ENCODE measurements around the gene CLDN22.
"Not testable (repeated sequence)": the region's sequence is repeated elsewhere in the genome, so short reads cannot be mapped to it uniquely, and the experiment has no call there.

Gene CLDN22

GRCh38 chr4:183347146-183347545 is 27.1 kb upstream of the CLDN22 start:
- no peak for DNase-seq (ENCODE audit: low read depth in 2 of 2)

DNA sequence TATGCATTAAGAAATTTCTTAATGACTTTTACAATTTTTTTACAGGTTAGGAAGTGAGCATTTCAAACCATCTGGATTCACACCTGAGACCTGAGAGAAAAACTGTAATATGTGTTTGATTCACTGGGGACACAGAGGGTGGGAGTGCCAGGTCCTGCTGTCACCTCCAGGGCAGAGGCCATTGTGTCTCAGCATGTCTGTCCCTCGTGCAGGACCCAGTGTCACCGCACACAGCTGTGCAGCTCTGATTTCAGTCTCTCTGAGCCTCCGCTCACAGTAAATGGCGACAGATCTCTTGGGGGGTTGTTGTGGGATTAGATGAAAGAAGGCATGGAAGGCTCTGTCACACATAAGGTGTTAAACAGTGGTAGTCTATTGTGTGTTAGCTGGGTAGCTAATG is 25.2 kb upstream of the CLDN22 start:
- DNase-seq (ENCODE audit: low read depth in 2 of 2): no peak

DNA sequence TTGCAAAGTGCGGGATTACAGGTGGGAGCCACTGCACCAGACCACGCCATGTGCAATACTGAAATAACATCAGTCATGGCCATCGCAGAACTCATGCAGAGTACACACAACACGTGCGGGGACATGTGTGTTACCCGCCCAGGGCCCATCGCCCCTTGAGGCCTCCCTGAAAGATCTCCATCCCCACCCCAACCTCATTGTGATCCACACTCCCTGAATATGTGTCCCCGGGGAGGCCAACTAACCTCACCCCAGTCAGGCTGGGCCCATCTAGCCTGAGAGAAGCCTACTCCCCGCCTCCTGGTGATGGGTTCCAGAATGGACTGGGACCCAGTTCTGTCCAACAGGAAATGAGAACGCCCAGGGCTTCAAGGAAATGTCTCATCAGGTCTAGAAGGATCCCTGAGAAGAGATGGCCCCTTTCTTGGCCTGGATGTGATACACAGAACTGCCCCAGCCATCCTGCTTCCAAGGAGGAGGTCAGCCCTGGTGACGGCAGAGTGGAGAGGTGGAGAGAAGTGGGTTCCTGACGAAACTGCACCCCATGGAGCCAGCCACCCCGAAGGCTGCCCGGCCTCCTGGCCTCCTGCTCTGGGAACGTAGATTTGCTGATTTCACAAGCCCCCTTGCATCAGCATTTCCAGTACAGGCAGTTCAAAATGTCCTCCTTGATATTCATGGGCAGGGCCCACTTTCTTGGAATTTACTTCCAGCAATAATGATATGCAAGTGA is 24.6 kb upstream of the CLDN22 start:
- no peak for DNase-seq (ENCODE audit: low read depth in 2 of 2)

DNA sequence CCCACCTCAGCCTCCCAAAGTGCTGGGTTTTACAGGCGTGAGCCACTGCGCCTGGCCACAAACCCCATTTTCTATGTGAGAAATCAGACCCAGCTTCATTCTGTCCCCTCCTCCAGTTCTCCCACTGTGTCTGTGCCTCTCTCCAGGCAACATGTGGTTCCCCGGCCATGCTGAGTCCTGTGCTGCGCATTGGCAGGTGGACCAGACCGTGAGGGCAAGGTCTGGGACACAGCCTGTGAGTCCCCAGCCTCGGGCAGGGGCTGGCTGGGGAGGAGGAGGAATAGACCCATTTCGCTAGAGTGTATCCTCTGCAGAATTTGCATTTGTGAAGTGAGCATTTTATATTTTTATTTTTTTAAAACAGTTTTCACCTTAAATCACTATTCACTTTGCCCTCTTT is 23.7 kb upstream of the CLDN22 start:
- no peak for DNase-seq (ENCODE audit: low read depth in 2 of 2)

GRCh38 chr4:183342541-183343533 is 22.8 kb upstream of the CLDN22 start:
- DNase-seq (ENCODE audit: low read depth in 2 of 2): no peak

GRCh38 chr4:183337833-183338232 is 17.8 kb upstream of the CLDN22 start:
- no peak for DNase-seq (ENCODE audit: low read depth in 2 of 2)

GRCh38 chr4:183337349-183337748 is 17.3 kb upstream of the CLDN22 start:
- no peak for DNase-seq (ENCODE audit: low read depth in 2 of 2)

- no peak for DNase-seq (ENCODE audit: low read depth in 2 of 2)
Observed at GRCh38 chr4:183335369-183335940, 15.4 kb upstream of the CLDN22 start.

DNA sequence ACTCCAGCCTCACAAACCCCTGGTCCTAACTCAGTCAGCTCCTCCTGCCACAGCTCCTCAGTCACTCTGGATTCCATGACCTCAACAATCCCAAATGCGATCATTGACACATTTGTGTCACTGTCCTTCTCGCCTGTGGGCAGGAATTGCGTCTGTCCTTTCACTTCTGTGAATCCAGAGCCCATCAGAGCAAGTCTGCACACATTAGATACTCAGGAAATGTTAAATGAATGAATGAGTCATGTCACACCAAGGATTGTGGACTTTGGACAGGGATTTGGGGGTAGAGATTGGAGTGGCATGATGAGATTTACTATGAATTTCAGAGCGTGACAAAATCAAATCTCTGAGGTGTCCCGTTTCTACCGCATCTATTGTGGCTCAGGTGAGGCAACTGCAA is 13.9 kb upstream of the CLDN22 start:
- DNase-seq (ENCODE audit: low read depth in 2 of 2): no peak

DNA sequence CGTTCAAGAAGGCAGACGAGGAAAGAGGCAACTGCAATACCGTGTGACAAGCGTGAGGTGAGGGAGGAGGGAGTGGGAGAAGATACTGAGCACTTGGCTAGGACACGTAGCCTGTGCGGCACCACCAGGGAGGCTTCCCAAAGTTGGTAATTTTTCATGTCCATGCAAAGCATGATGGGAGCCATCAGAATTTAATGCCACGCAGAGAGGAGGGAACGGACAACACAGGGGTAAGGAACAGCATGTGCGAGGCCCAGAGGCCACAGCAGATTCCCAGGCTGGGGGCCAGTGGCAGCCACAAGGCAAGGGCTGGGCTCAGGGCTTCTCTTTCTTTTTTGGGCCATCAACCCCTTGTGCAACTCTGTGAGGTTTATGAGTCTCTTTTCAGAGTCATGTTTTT is 13.1 kb upstream of the CLDN22 start:
- no peak for DNase-seq (ENCODE audit: low read depth in 2 of 2)

- no peak for DNase-seq (ENCODE audit: low read depth in 2 of 2)
Observed at GRCh38 chr4:183332447-183332846, 12.4 kb upstream of the CLDN22 start.

- DNase-seq (ENCODE audit: low read depth in 2 of 2): no peak
Observed at GRCh38 chr4:183330841-183331240, 10.8 kb upstream of the CLDN22 start.

GRCh38 chr4:183329954-183330742 is 10.1 kb upstream of the CLDN22 start:
- DNase-seq (ENCODE audit: low read depth in 2 of 2): no peak

DNA sequence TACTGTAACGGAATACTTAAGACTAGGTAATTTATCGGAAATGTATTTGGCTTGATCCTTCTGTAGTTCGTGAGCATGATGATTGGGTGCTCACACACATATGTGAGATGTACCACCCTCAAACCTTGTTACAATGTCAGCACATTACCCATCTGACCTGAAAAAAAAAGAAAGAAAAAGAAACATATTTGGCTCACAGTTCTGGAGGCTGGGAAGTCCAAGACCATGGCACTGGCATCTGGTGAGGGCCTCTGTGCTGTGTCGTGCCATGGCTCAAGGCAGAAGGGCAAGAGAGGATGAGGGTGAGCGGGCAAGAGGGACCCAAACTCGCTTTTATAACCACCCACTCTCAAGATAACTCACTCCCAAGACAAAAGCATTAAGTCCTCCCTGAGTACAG is 9.2 kb upstream of the CLDN22 start:
- no peak for DNase-seq (ENCODE audit: low read depth in 2 of 2)

DNA sequence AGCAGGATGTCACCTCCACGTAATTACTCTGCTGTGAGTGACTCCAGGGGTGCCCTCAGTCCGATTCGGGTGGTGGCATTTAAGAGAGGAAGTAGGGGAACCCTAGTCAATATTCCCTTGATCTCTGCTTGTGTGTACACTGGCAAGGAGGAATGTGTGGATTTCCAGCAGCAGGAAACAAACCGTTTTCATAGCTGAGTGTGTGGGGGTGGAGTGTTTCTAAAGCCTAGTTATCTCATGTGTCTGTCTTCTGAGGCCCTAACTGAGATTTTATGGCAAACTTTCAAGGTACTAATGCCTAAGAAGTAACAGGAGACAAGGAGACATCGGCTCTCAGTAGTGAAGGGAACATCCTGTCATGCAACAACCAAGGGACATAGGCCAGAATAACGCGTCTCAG is 8.8 kb upstream of the CLDN22 start:
- no peak for DNase-seq (ENCODE audit: low read depth in 2 of 2)

DNA sequence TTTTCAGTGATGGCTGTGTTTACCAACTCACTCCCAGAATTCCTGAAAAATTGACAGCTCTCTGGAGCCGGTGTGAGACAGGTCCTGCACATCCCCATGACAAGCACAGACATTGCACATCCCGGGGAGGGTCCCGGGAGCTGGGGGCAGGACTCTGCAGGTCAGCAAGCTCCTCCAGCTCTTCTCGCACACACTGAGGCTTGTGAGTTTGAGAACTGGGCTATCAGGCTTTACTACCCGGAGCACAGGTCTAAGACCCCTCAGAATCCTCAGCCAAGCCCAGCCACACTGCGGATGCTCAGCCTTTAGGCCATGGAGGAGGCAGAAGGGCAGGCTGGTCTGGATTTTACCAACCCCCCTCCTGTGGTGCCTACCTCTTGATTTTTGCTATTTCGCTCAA is 7.8 kb upstream of the CLDN22 start:
- no peak for DNase-seq (ENCODE audit: low read depth in 2 of 2)

DNA sequence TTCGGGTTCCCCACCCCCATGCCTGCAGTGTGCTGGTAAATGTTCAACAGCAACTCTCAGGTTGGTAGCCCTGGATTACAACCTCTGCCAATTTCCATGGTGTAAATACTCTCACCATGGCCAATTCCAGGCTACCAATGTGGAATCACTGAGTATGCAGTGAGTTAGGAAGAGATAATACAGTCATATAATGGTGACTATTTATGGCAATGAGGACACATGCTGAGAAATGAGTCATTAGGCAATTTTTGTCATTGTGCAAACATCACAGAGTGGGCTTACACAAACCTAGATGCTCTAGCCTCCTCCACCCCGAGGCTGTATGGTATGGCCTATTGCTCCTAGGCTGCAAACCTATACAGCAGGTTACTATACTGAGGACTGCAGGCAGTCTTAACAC is 6.8 kb upstream of the CLDN22 start:
- DNase-seq (ENCODE audit: low read depth in 2 of 2): no peak

- DNase-seq (ENCODE audit: low read depth in 2 of 2): not testable (repeated sequence)
Observed at GRCh38 chr4:183326387-183326786, 6.3 kb upstream of the CLDN22 start.

GRCh38 chr4:183324619-183325018 is 4.5 kb upstream of the CLDN22 start:
- DNase-seq (ENCODE audit: low read depth in 2 of 2): no peak

DNA sequence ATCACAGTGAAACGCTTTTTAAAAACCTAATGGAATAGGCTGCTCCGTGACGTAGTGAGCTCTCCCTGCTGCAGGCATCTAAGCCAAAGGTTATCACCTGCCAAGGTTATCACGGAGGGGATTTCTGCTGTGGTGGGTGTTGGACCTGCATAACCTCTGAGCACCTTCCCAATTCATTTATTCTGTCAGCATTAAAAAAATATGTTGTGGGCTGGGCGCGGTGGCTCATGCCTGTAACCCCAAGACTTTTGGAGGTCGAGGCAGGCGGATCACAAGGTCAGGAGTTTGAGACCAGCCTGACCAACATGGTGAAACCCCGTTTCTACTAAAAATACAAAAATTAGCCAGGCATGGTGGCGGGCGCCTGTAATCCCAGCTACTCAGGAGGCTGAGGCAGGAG is 4.0 kb upstream of the CLDN22 start:
- not testable (repeated sequence) for DNase-seq (ENCODE audit: low read depth in 2 of 2)

GRCh38 chr4:183323295-183323694 is 3.2 kb upstream of the CLDN22 start:
- no peak for DNase-seq (ENCODE audit: low read depth in 2 of 2)

GRCh38 chr4:183322326-183322725 is 2.2 kb upstream of the CLDN22 start, which contains the start of gene CLDN24:
TSS of gene CLDN24 (minus strand) at chr4:183322426. CDS start at chr4:183322426, 0 bp downstream.
- no peak for DNase-seq (ENCODE audit: low read depth in 2 of 2)
